Karpas-422 (cell line): Measurements from ENCODE around the gene MARS1. TPM values are rescaled to one million over a fixed set of nuclear protein-coding genes. Genes with fewer than 3 reads are reported as not detected.
"Not testable (repeated sequence)": the region's sequence is repeated elsewhere in the genome, so short reads cannot be mapped to it uniquely, and the experiment has no call there.

Experiments used
- DNase-seq: peaks from one replicate; pipeline ENCODE4 v3.0.0-alpha.2; 2015
- H2AFZ ChIP-seq: fragments of 200-600 bp; sonication (generic); 2 replicates; pipeline ENCODE4 v1.6.1; 2014; ENCODE audit warnings: antibody characterized with exemption, low read length, mixed read lengths
- H3K27ac ChIP-seq: fragments of 200-600 bp; sonication (generic); 2 replicates; pipeline ENCODE4 v1.5.1; 2014; ENCODE audit warnings: mild to moderate bottlenecking, low read length, moderate library complexity
- H3K27me3 ChIP-seq: fragments of 200-600 bp; sonication (generic); 2 replicates; pipeline ENCODE4 v1.6.1; 2014; ENCODE audit warnings: low read length, mixed read lengths
- H3K36me3 ChIP-seq: fragments of 200-600 bp; sonication (generic); 2 replicates; pipeline ENCODE4 v1.6.1; 2014; ENCODE audit warnings: low read length, mixed read lengths; ENCODE audit not compliant: insufficient read depth
- H3K4me1 ChIP-seq: fragments of 200-600 bp; sonication (generic); 2 replicates; pipeline ENCODE4 v1.6.1; 2014; ENCODE audit warnings: mild to moderate bottlenecking, low read length, mixed read lengths
- H3K4me2 ChIP-seq: fragments of 200-600 bp; sonication (generic); 2 replicates; pipeline ENCODE4 v1.6.1; 2014; ENCODE audit warnings: low read length, low read depth, mild to moderate bottlenecking; ENCODE audit not compliant: poor library complexity, severe bottlenecking
- H3K4me3 ChIP-seq: fragments of 200-600 bp; sonication (generic); 2 replicates; pipeline ENCODE4 v1.5.1; 2014; ENCODE audit warnings: mild to moderate bottlenecking, antibody characterized with exemption, low read length, mixed read lengths
- H3K79me2 ChIP-seq: fragments of 200-600 bp; sonication (generic); 2 replicates; pipeline ENCODE4 v1.6.1; 2014; ENCODE audit warnings: mild to moderate bottlenecking, low read length, mixed read lengths
- H3K9ac ChIP-seq: fragments of 200-600 bp; sonication (generic); 2 replicates; pipeline ENCODE4 v1.6.0; 2014; ENCODE audit warnings: low read length
- H3K9me2 ChIP-seq: fragments of 200-600 bp; sonication (generic), shearing (Covaris generic); replicated peaks from 2 replicates; pipeline ENCODE4 v1.6.0; 2014; ENCODE audit warnings: mild to moderate bottlenecking, low read length, moderate library complexity; ENCODE audit not compliant: insufficient read depth
- H3K9me3 ChIP-seq: fragments of 300-700, 200-600 bp; sonication (generic); 2 replicates; pipeline ENCODE4 v1.6.1; 2014; ENCODE audit warnings: low read length, mixed read lengths
- H4K20me1 ChIP-seq: fragments of 200-600 bp; sonication (generic); 2 replicates; pipeline ENCODE4 v1.6.1; 2014; ENCODE audit warnings: mild to moderate bottlenecking, antibody characterized with exemption, low read length, low read depth; ENCODE audit not compliant: insufficient read depth
- small RNA-seq: library from RNA; depleted of rRNA; stranded (forward); fragments of <200 nt; gene quantifications from one replicate; pipeline ENCODE3, GENCODE V24; 2014
- total RNA-seq: library from RNA; depleted of rRNA; stranded (reverse); fragments of >200 nt; shearing (Covaris generic); gene quantifications from 2 replicates; pipeline ENCODE4 v1.2.3, GENCODE V29; 2014; ENCODE audit warnings: low replicate concordance; rRNA removed

The MARS1 gene
- total RNA-seq, 1 experiment from 2014 or later = 204 TPM

- Histone ChIP-seq H3K27me3 (no peaks in the 10 kb centered on the region), H3K4me1 (peaks cover 23% of the 10 kb centered on the region), H3K4me3 (no peak overlapping the region), H3K9me3 (no peaks in the 10 kb centered on the region), H3K9ac (no peak overlapping the region), H3K36me3 (peaks cover 18% of the 10 kb centered on the region), H3K27ac (no peak overlapping the region), H4K20me1 (no peaks in the 10 kb centered on the region), H2AFZ (no peak overlapping the region), H3K4me2 (no peak overlapping the region), H3K9me2 (no peaks in the 10 kb centered on the region), H3K79me2 (peaks cover 71% of the 10 kb centered on the region)
- no peak for DNase-seq
Observed at GRCh38 chr12:57558864-57559263, 71.0 kb downstream of the MARS1 start.

GRCh38 chr12:57560516-57560915 is 72.6 kb downstream of the MARS1 start:
- Histone ChIP-seq H4K20me1 (no peaks in the 10 kb centered on the region), H3K4me1 (peaks cover 10% of the 10 kb centered on the region), H3K4me2 (no peak overlapping the region), H3K9me2 (no peaks in the 10 kb centered on the region), H3K36me3 (peaks cover 22% of the 10 kb centered on the region; the same call in 1 of the 2 replicates), H3K9ac (no peak overlapping the region), H2AFZ (no peak overlapping the region), H3K4me3 (no peak overlapping the region), H3K27me3 (no peaks in the 10 kb centered on the region), H3K79me2 (peaks cover 56% of the 10 kb centered on the region), H3K9me3 (no peaks in the 10 kb centered on the region), H3K27ac (no peak overlapping the region)
- DNase-seq = no peak

- not testable (repeated sequence) for H3K9me2 ChIP-seq, H3K9ac ChIP-seq, H3K4me2 ChIP-seq, H4K20me1 ChIP-seq, H3K27ac ChIP-seq, H3K27me3 ChIP-seq, H2AFZ ChIP-seq, H3K9me3 ChIP-seq, DNase-seq, H3K4me3 ChIP-seq
- Histone ChIP-seq H3K4me1 (peaks cover 10% of the 10 kb centered on the region), H3K79me2 (peaks cover 54% of the 10 kb centered on the region), H3K36me3 (peaks cover 22% of the 10 kb centered on the region; the same call in 1 of the 2 replicates)
Observed at GRCh38 chr12:57561117-57561516, 73.2 kb downstream of the MARS1 start.

- Histone ChIP-seq H3K27ac (no peak overlapping the region), H3K4me3 (no peak overlapping the region), H3K9me3 (no peaks in the 10 kb centered on the region), H3K9me2 (no peaks in the 10 kb centered on the region), H3K79me2 (peaks cover 38% of the 10 kb centered on the region), H3K36me3 (peaks cover 15% of the 10 kb centered on the region; the same call in 1 of the 2 replicates), H3K4me2 (no peak overlapping the region), H3K27me3 (no peaks in the 10 kb centered on the region), H2AFZ (no peak overlapping the region), H3K9ac (no peak overlapping the region), H4K20me1 (no peaks in the 10 kb centered on the region), H3K4me1 (peaks cover 10% of the 10 kb centered on the region)
- DNase-seq = no peak
Observed at GRCh38 chr12:57563358-57563757, 75.5 kb downstream of the MARS1 start.

- Histone ChIP-seq H3K79me2 (peaks cover 29% of the 10 kb centered on the region), H3K4me1 (peaks cover 10% of the 10 kb centered on the region), H3K27me3 (no peaks in the 10 kb centered on the region), H4K20me1 (no peaks in the 10 kb centered on the region), H3K9me3 (no peaks in the 10 kb centered on the region), H3K4me2 (no peak overlapping the region), H3K9ac (no peak overlapping the region), H2AFZ (no peak overlapping the region), H3K36me3 (peaks cover 22% of the 10 kb centered on the region), H3K27ac (no peak overlapping the region), H3K9me2 (no peaks in the 10 kb centered on the region), H3K4me3 (no peak overlapping the region)
- no peak for DNase-seq
Observed at GRCh38 chr12:57564178-57564740, 76.4 kb downstream of the MARS1 start.

Small RNAs within 50 kb of the gene (small RNA-seq; reads per million reads assigned to genes)
- not detected for gene MIR616

Other genes starting within 250 kb of the MARS1 start
- 5.9 and 7.8 TPM in 2 replicates for gene STAC3, start 236.9 kb upstream of the MARS1 start, total RNA-seq
- gene R3HDM2, start 57.0 kb upstream of the MARS1 start, total RNA-seq = 31.9 and 39.0 TPM in 2 replicates
- 0.11 TPM in 1 of 2 replicates, not detected in the other for gene INHBC, start 53.3 kb upstream of the MARS1 start, total RNA-seq
- gene INHBE, start 32.8 kb upstream of the MARS1 start, total RNA-seq = 14.3 and 17.9 TPM in 2 replicates
- gene GLI1, start 28.3 kb upstream of the MARS1 start, total RNA-seq = 1.9 and 9.3 TPM in 2 replicates
- 6.7 and 12.3 TPM in 2 replicates for gene ARHGAP9, start 8.2 kb upstream of the MARS1 start, total RNA-seq
- gene DDIT3, start 32.4 kb downstream of the MARS1 start, total RNA-seq = 54.3 and 73.3 TPM in 2 replicates
- 23.5 and 32.4 TPM in 2 replicates for gene MBD6, start 34.8 kb downstream of the MARS1 start, total RNA-seq
- 77.9 and 123 TPM in 2 replicates for gene DCTN2, start 59.1 kb downstream of the MARS1 start, total RNA-seq
- gene KIF5A, start 62.0 kb downstream of the MARS1 start, total RNA-seq = 21.5 and 24.0 TPM in 2 replicates
- gene PIP4K2C, start 103.1 kb downstream of the MARS1 start, total RNA-seq = 9.3 and 23.9 TPM in 2 replicates
- 16.8 and 22.9 TPM in 2 replicates for gene DTX3, start 116.8 kb downstream of the MARS1 start, total RNA-seq
- 0.87 TPM in 1 of 2 replicates, not detected in the other for gene ARHGEF25, start 123.4 kb downstream of the MARS1 start, total RNA-seq
- gene B4GALNT1, start 145.1 kb downstream of the MARS1 start, total RNA-seq = 0.58 and 0.63 TPM in 2 replicates
- gene OS9, start 206.1 kb downstream of the MARS1 start, total RNA-seq = 72.6 and 120 TPM in 2 replicates